Tracheal epithelial cell (primary cell): ENCODE measurements around the gene CD40. TPM values are rescaled to one million over a fixed set of nuclear protein-coding genes. Genes with fewer than 3 reads are reported as not detected.

ENCODE experiments used
- total RNA-seq: library from RNA; depleted of rRNA; stranded (reverse); fragments of >200 nt; gene quantifications from 2 replicates; pipeline ENCODE4 v1.2.1, GENCODE V29; 2014

CD40 gene
- 10.0 and 28.4 TPM in 2 replicates for total RNA-seq

GRCh38 chr20:46117704-46118467 is at the start of gene CD40:
CD40 (plus strand) TSS chr20:46118314; CDS start chr20:46118344, 30 bp downstream.

GRCh38 chr20:46089417-46090388 is 28.4 kb upstream of the CD40 start, which contains the start of gene NCOA5:
NCOA5 (minus strand) TSS chr20:46089962; CDS start chr20:46079424, 10,538 bp downstream.

Other genes with a start within 250 kb of the CD40 start
- gene ZSWIM1, start 237.1 kb upstream of the CD40 start, total RNA-seq = 2.4 and 3.4 TPM in 2 replicates
- gene SPATA25, start 230.7 kb upstream of the CD40 start, total RNA-seq = 0.72 and 1.9 TPM in 2 replicates
- gene NEURL2, start 227.1 kb upstream of the CD40 start, total RNA-seq = 4.5 and 5.5 TPM in 2 replicates
- 16.2 and 21.9 TPM in 2 replicates for gene CTSA, start 227.0 kb upstream of the CD40 start, total RNA-seq
- 52.9 and 81.9 TPM in 2 replicates for gene PLTP, start 206.2 kb upstream of the CD40 start, total RNA-seq
- 5.3 and 9.6 TPM in 2 replicates for gene PCIF1, start 183.6 kb upstream of the CD40 start, total RNA-seq
- gene ZNF335, start 146.1 kb upstream of the CD40 start, total RNA-seq = 8.1 and 10.4 TPM in 2 replicates
- gene MMP9, start 109.4 kb upstream of the CD40 start, total RNA-seq = 0.21 and 16.4 TPM in 2 replicates
- gene SLC12A5, start 89.1 kb upstream of the CD40 start, total RNA-seq = under 0.01 TPM in 1 of 2 replicates, not detected in the other
- gene NCOA5, start 28.4 kb upstream of the CD40 start, total RNA-seq = 7.0 and 9.2 TPM in 2 replicates
- not detected in 2 replicates for gene CDH22, start 190.2 kb downstream of the CD40 start, total RNA-seq